HPDE6-E6E7 (cell line): ENCODE results near the gene ENOX1.

Experiments used
- DNase-seq: peaks from one replicate; pipeline ENCODE4 v3.0.0; 2011; ENCODE audit warnings: missing footprints; ENCODE audit errors: extremely low spot score

ENOX1 gene

DNA sequence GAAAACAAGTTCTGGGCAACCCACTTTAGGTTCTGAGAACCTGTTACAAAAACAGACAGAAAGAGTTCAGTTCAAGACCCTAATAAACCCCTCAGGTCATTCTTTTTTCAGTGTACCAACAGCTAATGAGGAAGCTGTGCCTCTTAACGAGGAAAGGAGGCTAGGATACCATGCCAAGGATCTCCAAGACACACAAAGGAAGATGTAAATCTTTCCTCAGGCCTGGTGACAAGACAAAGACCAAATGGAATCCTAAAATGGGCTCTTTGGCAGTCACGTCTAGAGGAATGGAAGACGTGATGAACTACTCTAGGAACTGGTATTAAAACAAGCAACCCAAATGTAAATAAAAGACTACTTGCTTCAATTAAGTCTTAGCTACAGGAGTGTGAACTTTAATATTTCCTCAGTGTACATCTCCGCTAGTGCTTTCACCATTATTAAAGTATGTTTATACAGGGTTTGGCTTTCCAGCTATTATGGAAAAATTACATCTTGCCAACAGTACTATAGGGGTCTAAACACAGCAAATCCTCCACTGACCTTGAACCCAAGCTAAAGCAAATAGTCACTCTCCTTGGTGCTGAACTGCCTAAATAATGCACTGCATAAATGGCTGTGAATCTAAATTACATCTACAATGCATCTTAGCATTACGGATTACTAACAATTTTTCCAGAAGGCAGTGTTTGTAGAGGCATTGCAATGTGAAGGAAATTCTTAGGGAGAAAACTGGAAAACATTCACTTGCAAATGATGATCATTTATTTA lies 42.3 kb downstream of the ENOX1 start:
- DNase-seq: no peak

DNA sequence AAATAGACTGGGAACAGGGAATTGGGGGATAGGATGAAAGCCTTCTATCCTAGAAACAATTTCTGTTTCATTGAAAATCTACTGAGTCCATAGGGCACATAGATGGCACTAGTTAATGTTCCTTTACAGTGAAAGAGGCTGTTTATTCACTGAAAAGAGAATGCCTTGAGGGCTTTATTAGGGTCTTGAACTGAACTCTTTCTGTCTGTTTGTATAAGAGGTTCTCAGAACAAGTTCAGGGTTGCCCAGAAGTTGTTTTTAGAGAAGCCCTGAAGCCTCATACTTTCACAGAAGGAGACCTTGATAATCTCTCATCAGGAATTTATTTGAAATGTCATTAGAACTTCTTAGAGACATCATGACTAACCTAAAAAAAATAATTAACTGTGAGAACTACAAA lies 43.9 kb downstream of the ENOX1 start:
- no peak for DNase-seq

DNA sequence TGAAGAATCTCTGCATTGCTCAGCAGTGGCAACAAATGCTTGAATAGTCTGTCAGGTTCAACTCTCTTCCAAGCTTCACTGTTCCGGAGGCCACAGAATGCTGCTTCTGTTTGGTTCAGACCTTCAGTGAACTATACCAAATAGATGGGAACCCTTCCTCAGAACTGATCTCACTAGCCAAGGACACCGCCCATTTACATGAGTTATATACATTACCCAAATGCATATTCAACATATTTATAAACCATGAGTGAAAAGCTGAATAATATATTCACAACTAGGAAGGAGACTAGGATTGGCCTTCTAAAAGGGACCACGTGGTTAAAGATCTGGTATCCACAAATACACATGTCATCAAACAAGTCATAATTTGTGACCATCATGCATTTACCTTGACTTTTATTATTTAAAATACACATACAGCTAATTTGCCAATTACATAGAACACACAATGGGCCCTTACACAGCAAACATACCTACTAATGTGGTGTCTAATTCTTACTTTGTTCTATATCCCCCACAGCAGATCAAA lies 49.3 kb downstream of the ENOX1 start:
- no peak for DNase-seq

DNA sequence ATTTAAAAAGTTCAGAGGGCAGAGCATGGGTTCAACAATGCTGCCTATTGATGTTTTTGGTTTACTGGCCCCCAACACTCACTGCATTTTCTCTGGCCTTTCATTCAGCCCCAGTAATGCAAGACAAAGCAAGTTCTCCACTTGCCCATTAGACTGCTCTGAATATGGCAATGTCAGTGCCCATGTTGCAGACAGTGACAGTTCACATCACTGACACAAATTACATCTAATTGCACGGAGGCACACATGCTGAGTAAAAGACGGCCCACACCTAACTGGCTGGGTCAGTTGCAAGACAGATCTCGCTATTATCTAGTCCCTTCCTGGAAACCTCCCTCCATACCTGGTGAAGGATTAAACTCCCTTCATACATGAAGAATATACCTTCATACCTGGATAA lies 54.0 kb downstream of the ENOX1 start:
- no peak for DNase-seq

DNA sequence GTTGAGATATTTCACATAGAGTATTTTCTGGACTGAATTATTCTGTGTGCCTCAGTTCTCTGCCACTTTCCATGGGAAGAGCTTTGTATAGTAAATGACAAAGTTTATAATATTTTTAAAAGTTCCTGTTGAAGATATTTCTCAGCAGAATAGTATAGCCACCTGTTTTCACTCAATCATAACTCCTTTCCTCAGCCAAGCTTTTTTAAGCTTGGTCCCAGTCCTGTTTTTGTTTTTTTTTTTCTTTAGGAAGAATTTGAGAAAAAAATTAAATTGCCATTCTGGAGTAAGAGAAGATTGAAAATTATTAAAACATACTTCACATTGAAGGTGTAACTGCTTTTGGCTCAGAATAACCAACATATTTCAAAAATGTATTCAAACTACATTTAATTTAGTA lies 55.5 kb downstream of the ENOX1 start:
- DNase-seq: no peak

DNA sequence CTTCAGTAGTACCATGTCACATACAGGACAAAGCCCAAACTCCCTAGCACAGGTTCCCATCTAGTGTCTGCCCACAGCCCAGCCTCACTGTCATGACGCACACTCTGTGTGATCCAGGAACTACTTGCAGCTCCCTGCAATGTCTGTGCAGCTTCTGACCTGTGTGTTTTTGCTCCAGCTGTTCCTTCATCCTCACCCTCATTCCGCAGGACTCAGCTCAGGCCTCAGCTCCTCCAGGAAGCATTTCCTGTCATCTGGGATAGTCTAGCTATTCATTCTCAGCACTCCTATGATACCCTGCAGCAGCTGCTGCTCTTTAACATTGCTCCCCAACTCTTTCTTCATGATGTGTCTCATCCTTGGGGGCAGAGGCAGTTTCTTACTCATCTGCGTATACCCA lies 56.1 kb downstream of the ENOX1 start:
- DNase-seq: peak; percentile 1

DNA sequence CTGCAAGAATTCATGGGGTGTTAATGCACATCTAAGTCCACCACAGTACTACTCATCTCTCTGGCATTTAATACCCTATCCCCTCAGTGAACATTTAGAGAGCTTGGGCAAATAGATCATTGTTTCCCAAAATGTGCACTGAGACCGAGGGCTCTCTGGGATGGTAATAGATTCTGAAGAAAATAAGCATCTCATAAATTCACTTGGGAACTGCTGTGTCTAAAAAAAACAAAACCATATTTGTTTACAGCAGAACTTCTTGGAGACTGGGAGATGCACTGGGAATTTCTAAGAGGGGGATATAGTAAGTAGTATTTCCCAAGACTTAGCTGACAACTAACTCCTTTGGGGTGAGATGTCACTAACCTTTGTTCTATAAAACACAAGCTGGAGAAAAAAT lies 58.4 kb downstream of the ENOX1 start:
- no peak for DNase-seq

DNA sequence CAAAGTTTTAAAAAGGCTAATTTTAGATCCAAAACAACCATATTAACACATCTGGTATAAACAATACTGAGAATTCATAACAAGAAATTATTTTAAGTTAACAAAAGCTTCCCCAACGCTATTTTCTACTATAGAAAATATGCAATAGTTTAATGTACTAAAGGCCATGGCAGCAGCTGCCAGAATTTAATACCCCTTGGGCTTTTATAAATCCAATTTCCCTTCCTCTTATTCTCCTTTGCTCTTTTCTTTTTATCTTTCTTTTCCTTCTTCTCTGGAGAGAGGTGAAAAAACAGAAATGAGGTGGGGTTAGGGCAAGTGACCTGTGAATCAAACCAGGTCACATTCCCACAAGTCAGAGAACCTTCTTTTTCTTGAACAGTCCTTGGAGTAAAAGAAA lies 58.9 kb downstream of the ENOX1 start:
- no peak for DNase-seq

DNA sequence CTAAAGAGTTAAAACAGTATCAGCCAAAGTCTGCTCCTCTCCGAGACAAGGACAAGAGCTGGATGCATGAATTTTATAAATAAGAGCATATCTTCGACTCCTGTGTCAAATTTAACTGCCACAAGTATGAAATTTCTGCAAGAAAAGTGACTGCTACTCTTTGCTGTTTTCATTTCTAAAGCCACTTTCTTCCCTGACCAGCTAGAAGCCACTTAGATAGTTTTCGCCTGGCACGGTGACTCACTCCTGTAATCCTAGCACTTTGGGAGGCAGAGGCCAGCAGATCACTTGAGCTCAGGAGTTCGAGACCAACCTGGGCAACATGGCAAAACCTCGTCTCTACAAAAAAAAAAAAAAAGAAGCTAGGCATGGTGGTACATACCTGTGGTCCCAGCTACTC lies 61.3 kb downstream of the ENOX1 start:
- no peak for DNase-seq

DNA sequence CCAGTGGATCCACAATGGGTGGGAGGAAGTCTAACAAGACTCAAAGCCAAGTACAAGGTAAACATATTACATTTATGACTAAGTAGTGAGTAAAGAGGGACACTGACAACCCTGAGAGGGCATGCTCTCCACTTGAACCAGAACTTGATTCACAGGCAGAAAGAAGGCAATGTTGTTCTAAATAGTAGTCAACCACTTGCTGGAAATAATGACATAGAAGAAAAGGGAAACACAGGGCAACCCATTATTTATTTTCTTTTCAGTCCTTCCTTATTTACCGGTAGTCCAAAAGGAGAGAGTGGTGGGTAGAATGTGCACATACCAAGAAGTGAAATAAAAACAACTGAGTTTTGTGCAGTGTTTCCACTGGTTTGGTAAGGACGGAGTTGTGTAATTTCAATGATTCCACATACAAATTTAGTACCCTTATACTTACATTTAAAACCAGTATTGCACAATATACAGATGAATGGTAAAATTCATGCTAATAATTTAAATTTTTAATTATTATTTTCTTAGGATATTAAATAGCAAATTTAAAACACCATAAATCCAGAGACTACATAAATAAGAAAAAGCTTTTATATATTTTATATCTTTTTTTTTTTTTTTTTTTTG lies 65.9 kb downstream of the ENOX1 start:
- DNase-seq: no peak

DNA sequence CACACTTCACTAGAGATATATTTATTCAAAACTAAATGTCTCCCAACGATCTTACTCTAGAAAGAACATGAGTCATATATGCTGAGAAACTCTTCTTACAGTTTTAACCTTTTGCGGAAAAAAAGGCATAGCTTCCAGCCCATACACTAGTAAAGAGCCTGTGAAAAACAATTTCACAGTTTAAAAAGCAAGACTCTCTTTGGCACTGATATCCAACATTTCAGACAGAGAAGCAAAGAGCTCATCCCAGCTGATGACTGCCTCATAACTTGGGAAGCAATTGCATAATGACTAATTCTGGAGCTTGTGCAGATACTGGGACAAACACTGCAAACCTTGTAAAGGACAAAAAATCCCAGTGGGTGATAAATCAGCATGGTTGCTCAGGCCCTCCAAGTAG lies 88.0 kb downstream of the ENOX1 start:
- DNase-seq: no peak

DNA sequence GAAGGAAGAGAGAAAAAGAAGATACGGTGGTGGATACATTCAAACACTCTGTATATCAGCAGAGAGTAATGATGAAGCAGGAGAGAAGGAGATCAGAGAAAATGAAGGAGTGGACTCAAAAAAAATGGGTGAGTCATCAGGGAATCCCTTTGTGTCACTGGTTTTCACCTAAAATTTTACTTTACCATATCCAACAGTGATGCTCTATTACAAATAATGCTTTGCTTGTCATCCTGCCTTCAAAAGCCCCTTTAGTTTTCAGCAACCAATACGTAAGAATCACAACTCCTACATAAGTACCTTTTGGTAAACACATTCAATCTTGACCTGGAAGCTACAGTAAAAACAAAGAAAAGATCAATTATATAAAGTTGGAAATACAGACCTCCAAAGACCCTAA lies 88.8 kb downstream of the ENOX1 start:
- DNase-seq: no peak

DNA sequence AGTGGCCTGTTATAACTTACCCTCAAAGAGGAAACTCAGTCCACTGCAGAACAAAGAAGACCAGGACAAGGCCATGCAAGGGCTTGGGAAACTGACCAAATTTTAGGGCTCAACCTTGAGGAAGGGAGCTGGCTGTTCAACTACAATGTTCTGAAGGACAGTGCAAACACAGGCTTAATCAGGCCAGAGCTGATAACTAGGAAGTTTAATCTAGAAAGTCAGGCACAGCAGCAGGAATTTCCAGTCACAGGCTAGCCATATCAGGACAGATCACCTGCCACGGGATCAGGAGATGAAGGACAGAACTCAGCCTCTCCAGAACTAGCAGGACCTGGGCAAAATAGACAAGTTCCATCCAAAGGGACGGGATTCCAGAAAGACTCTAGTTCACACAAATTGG lies 89.4 kb downstream of the ENOX1 start:
- no peak for DNase-seq

DNA sequence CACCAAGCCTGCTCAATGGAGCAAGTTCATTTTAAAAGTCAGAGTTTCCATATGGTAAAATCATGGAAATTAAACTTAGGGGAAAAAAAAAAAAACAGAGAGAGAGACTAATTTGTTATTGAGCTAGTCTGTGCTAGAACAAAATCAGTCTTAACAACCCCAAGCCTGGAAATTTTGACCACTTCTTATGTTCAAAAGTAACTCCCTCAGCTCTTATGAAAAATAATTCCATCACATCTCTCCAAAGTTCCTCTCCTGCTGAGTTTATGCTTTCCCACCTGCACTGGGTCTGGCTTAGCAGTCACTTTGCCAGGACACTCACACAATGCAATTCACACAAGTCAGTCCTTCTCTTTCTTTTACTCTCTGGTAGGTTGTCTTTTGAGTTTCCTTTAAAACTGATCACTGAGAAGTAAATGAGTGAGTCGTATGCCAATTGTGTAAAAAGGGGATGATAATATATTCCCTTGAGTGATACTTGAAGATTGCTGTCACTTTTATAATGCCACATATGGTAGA lies 92.6 kb downstream of the ENOX1 start:
- no peak for DNase-seq

DNA sequence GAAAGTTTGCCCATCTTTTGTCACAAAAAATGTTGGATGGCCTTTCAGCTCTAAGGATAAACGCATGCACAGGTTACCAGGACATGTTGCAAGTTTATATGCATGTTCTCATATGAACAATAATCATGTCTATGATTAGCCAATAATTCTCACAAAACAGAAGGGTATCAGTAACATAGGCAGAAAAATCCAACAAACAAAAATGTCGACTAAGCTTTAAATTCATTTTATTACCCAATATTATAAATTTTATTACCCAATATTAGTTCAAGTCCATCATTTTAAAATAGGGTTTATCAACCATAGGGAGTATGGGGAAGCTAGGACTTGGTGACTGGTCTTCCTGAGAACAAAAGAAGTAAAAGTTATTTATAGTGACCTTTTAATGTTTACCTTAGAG lies 93.1 kb downstream of the ENOX1 start:
- no peak for DNase-seq

DNA sequence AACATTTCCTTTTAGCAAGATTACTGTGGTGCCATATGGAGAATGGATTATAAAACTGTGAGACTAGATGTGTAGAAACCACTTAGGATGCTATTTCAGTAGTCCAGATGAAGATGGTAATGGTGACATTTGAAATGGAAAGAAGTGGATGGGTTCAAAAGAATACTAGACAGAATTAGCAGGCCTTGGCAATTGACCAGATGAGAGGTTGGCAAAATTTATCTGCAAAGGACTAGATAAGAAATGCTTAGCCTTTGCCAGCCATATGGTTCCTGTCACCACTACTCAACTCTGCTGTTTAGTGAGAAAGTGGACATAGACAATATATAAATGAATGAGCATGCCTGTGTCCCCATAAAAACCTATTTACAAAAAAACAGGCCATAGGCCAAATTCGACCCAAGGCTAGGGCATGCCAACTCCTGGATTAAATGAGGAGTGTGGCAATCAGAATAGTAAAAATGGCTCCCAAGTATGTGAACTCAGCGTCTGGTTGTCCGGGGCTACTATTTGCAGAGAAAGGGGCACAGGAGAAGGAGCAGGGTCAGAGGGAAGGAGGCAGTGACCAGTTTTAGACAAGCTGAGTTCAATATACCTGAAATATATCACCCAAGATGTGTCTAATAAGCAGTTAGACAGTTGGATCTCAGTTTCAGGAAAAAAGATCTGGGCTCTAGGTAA lies 98.4 kb downstream of the ENOX1 start:
- DNase-seq: no peak

DNA sequence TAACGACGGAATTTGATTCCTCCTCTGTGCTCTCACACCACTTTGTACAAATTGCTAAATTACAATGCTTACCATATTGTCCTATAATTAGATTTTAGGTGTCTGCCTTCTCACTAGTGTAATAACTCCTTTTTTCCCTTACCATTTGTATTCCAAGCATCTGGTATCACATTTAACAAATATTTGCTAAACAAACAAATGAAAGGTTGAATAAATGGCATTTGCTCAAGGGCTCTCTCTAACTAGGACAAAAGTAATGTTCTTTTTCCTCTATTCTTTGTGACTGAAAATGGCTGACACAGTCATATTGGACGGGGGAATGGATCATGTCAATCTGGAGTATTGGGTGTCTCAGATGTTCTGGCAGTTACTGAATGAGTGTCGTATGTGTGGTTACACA lies 99.7 kb downstream of the ENOX1 start:
- no peak for DNase-seq

DNA sequence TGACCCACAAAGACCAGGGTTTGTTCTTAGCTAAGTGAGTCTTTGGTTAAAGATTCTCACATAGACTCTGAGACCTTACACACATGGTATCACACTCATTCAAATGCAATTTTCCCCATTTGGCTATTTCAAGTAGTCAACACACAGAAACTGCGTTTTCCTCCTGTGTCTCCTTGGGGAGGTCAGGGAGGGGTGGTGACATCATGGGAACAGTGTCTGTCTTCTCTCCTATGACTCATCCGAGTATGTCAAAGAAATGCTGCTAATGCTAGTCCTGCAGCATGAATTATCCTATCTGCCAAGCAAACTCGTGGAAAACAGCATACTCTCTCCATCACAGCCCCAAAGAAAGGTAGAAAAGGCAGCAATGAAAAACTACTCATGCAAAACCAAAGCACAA lies 100.2 kb downstream of the ENOX1 start:
- DNase-seq: peak; percentile 1

DNA sequence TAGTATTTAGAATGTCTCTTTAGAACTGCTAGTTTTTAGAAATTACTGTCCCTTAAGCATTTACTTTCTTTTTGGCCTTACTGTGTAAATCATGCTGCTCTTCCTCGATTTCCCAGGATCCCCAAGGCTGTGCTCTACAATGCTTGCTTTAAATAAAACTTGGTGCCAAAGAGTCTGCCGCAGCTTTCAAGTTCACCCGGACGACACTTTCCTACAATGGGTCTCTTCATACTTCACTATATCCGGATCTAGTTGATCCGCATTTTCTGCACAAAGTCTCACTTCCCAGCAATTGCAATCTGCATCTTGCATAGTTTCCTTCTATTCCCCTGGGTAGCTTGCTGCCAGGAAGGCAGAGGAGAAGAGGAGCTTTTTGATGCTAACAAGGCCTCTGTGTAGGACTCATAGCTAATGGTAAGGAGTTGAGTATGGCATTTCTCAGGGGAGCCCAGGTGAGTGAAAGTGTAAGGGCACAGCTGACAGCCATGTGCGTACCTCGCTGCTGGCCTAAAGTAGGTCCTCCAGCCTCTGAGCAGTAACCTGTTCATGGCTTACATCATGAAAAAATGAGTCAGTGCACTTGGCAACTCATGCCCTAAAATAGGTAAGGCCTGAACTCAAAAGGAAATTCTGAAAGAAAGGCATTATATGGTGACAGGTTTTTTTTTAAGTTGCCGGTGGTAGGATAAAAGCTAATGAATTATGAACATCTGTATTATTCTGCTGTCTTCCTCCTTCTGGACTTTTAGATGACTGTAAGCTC lies 101.6 kb downstream of the ENOX1 start:
- DNase-seq: no peak

DNA sequence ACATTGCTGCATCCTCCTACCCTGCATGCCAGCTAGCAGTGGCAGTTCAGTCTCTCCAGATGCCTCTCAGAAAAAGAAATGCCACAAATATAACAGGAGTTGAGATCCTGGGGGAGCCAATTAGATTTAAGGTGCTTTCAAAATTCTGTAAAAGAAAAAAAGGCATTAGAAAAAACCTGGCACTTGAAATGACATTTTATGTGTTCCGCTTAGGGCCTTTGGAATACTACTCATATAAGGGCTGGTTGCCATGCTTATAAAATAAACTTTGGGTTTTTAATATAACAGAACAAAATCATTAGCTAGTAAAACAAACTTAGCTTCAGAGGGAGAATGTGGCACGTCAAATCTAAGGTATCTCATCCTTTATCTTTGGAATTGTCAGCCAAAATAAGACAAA lies 104.1 kb downstream of the ENOX1 start:
- no peak for DNase-seq

DNA sequence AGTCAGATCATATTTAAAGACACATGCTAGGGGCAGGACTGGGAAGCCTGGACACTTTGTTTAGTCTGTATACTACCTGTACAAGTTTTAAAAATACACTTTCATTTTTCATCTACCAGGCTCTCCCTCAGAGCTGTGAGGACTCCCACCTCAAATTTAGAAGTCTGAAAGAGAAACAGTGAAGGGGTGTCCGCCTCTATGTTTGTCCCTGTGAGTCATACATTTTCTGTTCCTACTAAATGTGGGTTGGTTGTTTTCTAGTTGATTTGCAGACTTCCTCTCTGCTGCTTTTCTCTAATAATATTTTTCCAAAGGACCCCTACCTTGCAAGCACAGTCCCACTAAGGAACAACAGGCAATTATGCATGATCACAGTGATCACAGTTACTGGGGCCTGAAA lies 110.5 kb downstream of the ENOX1 start:
- DNase-seq: no peak

DNA sequence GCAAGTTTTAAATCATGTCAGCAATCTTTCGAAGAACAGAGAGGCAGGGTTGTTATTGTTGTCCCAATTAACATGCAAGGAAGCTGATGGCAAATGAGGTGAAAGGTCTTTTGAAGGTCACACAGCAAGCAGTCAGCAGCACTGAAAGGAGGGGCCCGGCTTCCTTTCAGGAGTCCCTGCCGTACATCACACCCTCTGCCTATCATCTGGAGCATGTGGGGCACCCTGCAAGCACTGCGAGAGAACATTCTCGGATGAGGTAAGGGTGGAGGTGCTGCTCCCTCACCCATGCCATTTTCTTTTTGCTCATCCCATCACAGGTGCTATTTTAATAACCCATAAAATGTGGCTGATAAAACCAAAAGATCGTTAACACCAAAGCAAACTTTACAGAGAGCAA lies 111.2 kb downstream of the ENOX1 start:
- DNase-seq: no peak
